LNCAP (cell line): ENCODE measurements around the gene ADIPOR2.

Experiments
- TF ChIP-seq, protein P1 (sequence below): fragments of 450-650 bp; IDR thresholded peaks from 2 replicates; pipeline ENCODE4 v1.5.1; 2017; ENCODE audit warnings: mild to moderate bottlenecking

Gene ADIPOR2

DNA sequence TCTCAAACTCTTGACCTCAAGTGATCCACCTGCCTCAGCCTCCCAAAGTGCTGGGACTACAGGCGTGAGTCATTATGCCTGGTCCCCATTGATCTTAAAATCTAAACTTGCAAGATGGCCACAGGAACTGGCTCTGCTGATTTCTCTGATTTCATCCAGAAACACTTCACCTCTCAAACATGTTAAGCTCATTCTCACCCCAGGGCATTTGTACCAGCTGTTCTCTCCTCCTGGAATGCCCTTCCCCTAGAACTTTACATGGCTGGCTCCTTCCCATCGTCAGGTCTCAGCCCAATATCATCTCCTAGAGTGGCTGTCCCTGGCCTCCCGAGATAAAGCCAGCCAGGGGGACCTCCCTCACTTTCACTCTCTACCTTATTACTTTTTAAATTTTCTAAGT, 124.2 kb downstream of the ADIPOR2 start:
- TF ChIP-seq, protein P1, sequence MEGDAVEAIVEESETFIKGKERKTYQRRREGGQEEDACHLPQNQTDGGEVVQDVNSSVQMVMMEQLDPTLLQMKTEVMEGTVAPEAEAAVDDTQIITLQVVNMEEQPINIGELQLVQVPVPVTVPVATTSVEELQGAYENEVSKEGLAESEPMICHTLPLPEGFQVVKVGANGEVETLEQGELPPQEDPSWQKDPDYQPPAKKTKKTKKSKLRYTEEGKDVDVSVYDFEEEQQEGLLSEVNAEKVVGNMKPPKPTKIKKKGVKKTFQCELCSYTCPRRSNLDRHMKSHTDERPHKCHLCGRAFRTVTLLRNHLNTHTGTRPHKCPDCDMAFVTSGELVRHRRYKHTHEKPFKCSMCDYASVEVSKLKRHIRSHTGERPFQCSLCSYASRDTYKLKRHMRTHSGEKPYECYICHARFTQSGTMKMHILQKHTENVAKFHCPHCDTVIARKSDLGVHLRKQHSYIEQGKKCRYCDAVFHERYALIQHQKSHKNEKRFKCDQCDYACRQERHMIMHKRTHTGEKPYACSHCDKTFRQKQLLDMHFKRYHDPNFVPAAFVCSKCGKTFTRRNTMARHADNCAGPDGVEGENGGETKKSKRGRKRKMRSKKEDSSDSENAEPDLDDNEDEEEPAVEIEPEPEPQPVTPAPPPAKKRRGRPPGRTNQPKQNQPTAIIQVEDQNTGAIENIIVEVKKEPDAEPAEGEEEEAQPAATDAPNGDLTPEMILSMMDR = no peak

DNA sequence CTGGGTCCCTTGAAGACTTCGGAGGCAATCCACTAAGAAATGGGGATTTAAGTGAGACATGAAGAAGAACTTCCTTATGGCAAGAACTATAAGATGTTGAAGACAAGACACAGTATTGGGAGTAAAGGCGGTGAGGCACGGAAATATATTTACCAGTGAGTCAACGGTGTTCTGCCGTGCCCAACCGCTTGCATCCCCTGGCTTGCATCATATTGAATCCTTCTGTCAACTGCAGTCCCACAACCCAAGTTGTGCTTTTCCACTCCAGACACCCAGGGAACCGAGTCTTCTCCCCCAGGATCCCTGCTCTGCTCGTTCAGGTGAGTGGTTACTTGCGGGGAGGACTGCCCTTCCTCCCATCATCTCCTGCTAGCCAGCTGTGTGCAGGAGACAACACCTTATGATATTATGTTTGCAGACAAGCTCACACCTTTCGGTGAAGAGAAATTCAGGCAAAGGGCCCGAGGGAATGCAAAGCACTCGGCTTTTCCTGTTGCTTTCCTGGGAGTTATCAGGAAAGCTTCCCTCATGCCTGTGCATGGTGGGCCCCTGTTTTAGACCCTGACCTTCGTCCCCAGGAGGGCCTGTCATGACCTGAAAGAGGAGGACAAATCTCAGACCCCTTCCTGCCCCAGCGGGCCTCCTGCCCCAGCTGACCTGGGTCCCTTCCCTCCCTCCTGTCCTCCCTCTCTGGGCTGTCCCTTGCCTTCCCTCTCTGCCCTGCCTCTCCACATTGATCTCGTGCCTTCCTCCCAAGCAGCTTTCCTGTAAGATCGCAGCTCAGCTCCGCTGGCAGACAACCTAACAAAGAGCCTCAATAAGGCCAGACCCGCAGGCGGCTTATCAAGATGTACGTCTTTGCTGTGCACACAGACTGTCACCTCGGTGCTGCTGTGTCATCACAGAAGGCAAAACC, 125.2 kb downstream of the ADIPOR2 start:
- TF ChIP-seq, protein P1 = no peak

DNA sequence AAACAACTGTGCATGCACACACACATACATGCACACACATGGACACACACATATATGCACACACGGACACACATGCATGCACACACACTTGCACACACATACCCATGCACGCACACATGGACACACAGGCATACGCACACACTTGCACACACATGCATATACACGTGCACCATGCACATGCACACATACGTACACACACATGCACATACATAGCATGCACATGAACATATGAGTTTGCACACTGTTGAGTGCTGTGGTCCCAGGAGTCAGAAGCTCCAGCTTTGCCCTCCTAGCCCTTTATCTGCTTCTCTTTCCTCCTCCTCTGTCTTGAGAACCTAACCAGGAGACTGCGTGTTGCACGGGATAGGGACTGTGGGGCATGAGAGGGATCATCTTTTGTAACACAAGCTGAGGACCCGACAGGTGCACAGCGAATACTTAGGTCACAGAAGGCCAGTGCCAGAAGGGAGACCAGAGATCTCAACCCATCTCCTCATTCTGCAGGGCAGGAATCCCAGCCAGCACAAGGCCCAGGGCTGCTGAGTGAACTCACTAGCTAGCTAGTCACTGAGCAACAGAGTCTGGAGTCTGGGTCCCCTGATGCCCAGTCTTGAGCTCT, 126.0 kb downstream of the ADIPOR2 start:
- TF ChIP-seq, protein P1 = no peak

DNA sequence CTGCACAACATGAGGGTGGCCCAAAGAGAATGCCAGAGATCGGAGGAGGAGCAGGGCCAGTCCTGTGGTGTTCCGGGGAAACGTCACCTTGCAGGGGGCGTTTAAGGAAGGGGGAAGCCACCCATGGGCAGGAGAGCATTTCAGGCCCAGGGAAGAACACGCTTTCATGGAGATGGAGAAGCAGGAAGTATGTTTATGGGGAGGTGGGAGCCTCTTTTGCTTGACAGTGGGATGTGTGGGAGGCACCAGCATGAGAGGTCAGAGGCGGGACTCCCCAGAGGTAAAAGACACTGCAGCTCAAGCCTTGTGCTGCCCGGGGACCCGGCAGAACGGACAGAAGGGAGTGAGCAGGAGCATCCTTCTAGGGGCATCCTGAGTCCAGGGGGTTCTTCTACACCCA, 128.2 kb downstream of the ADIPOR2 start:
- TF ChIP-seq, protein P1 = no peak

DNA sequence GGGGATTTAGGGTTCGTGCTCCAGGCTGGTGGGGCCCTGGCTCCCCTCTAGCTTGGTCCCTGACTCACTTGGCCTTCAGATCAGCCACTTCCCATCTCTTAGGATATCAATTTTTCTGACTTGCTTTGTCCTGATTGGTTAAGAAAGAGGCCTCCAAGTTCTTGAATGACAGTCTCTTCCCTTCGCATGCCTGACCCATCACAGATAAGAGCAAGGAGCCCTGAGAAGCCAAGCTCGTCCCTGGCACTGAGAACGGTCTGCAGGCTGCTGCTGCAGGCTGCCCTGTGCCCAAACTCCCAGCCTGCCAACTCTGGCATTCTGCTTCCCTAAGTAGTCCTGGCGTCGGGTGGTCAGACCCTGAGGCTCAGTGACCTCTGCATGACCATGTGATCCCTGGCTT, 128.7 kb downstream of the ADIPOR2 start:
- TF ChIP-seq, protein P1 = no peak

DNA sequence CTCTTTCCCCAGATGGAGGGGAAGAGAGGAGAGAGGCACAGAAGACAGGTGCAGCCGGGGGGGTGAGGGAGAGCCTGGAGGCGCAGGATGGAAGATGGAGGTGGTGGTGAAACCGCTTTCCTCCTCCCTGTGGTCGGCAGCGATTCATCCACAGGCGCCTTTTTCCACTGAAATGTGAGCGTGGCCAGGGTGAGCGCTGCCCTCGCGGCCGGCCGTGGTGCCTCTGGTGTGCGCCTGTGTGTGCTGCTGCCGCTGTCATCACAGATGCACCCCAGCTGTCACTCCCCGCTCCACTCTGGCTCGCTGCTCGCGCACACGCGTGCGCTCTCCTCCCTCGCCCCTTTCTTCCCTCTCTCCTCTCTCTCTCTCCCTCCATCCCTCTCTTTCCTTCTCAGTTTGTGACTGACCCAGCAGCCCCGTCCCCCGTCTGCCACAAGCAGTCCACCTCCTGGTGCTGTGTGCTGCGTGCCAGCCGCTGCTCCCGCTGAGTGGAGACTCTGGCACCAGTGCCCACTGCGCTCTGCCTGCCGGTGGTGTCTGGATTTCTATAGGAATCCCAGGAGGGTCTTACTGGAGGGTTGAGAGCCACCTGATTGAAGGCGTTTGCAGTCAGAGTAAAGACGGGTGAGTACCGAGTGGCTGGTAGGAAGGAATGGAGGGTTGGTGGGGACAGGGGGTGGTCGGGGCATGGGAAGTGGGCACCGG, 129.5 kb downstream of the ADIPOR2 start, which contains the start of gene LRTM2:
Gene LRTM2, plus strand, starts transcription at position 375 of the 705 bp plus-strand sequence. CDS start 7,584 bp downstream, outside the sequence.
- TF ChIP-seq, protein P1 = no peak

DNA sequence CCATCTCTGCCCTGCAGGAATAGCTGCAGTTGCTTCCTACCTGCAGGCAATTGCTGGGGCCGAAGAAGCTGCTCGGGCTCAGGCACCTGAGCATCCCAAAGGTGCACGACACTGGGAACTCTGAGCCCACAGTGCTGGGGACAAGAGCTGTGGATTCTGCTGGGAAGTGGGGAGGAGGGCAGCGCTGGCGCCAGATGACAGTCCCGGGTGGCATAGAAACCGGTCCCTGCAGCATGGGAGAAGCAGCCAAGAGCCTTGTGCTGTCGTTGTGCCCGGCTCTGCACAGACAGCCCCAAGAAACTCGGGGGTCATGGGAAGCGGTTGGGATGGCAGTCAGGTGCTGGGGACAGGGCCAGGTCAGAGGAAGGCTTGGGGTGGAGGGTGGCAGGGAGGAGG, 130.0 kb downstream of the ADIPOR2 start:
- TF ChIP-seq, protein P1 = no peak
